Ascending aorta (tissue), 2 donors: ENCODE data around the gene GDPD3. TPM values are rescaled to one million over a fixed set of nuclear protein-coding genes. Genes with fewer than 3 reads are reported as not detected.

Experiments used
- DNase-seq, 2 donors: peaks; one replicate each; pipeline ENCODE4 v3.0.0-alpha.2; 2019; ENCODE audit warnings: low spot score in 2 of 2
- H3K27ac ChIP-seq, 2 donors: fragments of 200-600 bp; sonication (generic); one replicate each; pipeline ENCODE4 v1.5.1; 2016 to 2017; ENCODE audit warnings: mild to moderate bottlenecking in 1 of 2
- H3K27me3 ChIP-seq: fragments of 200-600 bp; sonication (generic); one replicate; pipeline ENCODE4 v1.5.1; 2017
- H3K36me3 ChIP-seq, 2 donors: fragments of 200-600 bp; sonication (generic); one replicate each; pipeline ENCODE4 v1.5.1; 2016
- H3K4me1 ChIP-seq, 2 donors: fragments of 200-600 bp; sonication (generic); one replicate each; pipeline ENCODE4 v1.5.1; 2016 to 2017; ENCODE audit warnings: mild to moderate bottlenecking in 1 of 2
- H3K4me3 ChIP-seq, 2 donors: fragments of 200-600 bp; sonication (generic); one replicate each; pipeline ENCODE4 v1.5.1; 2016 to 2017; ENCODE audit warnings: mild to moderate bottlenecking in 1 of 2
- H3K9me3 ChIP-seq, 2 donors: fragments of 200-600 bp; sonication (generic); one replicate each; pipeline ENCODE4 v1.5.1; 2016
- CTCF ChIP-seq, 3 experiments: fragments of 200-600 bp in 2 of 3; fragments of 450-650 bp in 1 of 3; sonication (generic) in 2 of 3; IDR thresholded peaks; one replicate each; pipeline ENCODE4 v1.5.1; 2016 to 2019; ENCODE audit warnings: antibody characterized with exemption in 3 of 3, mild to moderate bottlenecking in 1 of 3, moderate library complexity in 1 of 3
- intact Hi-C: fragments of 100-400 bp; cut with DNase I; formaldehyde crosslinking; loops from one replicate; pipeline ENCODE4 v1.15.1; 2023
- total RNA-seq: library from RNA; depleted of rRNA; stranded (reverse); fragments of >200 nt; gene quantifications from one replicate; pipeline ENCODE4 v1.1.0, GENCODE V29; 2016

The GDPD3 gene
- total RNA-seq, 1 donor from 2014 or later = 0.53 TPM

- TF ChIP-seq CTCF (IDR thresholded peaks at IDR 0.05) = no peak
- peaks cover 0 to 3% of the 10 kb centered on the region in 2 donors for H3K4me1 ChIP-seq
- no peaks in the 10 kb centered on the region for H3K27me3 ChIP-seq
- DNase-seq = peak in 1 of 2 donors; percentile 77
- peaks cover 47 to 56% of the 10 kb centered on the region in 2 donors for H3K36me3 ChIP-seq
- no peak overlapping the region for H3K4me3 ChIP-seq
- no peaks in the 10 kb centered on the region for H3K9me3 ChIP-seq
- H3K27ac ChIP-seq = peak overlapping the region; percentile 48 to 76
- intact Hi-C loops = no loop called here
These were observed 28.5 kb downstream of the GDPD3 start for GRCh38 chr16:30084816-30085159.

GRCh38 chr16:30084096-30084815 is 29.1 kb downstream of the GDPD3 start:
- DNase-seq = no peak
- Histone ChIP-seq H3K9me3 (no peaks in the 10 kb centered on the region), H3K27ac (peak overlapping the region; percentile 48 to 76), H3K27me3 (no peaks in the 10 kb centered on the region), H3K36me3 (peaks cover 52 to 62% of the 10 kb centered on the region in 2 donors), H3K4me1 (peaks cover 0 to 3% of the 10 kb centered on the region in 2 donors), H3K4me3 (no peak overlapping the region)
- TF ChIP-seq CTCF (IDR thresholded peaks at IDR 0.05) = no peak
- intact Hi-C loops = no loop called here

GRCh38 chr16:30083216-30084055 is 29.9 kb downstream of the GDPD3 start:
- TF ChIP-seq CTCF (IDR thresholded peaks at IDR 0.05) = no peak
- Histone ChIP-seq H3K9me3 (no peaks in the 10 kb centered on the region), H3K27me3 (no peaks in the 10 kb centered on the region), H3K4me1 (peaks cover 0 to 5% of the 10 kb centered on the region in 2 donors), H3K4me3 (no peak overlapping the region), H3K27ac (no peak overlapping the region), H3K36me3 (peaks cover 59 to 70% of the 10 kb centered on the region in 2 donors)
- no peak for DNase-seq
- intact Hi-C loops = no loop called here

GRCh38 chr16:30082545-30083090 is 30.7 kb downstream of the GDPD3 start:
- H3K4me3 ChIP-seq = no peak overlapping the region
- H3K4me1 ChIP-seq = peaks cover 0 to 7% of the 10 kb centered on the region in 2 donors
- peaks cover 59 to 77% of the 10 kb centered on the region in 2 donors for H3K36me3 ChIP-seq
- no peaks in the 10 kb centered on the region for H3K27me3 ChIP-seq
- H3K27ac ChIP-seq = no peak overlapping the region
- intact Hi-C loops = no loop called here
- no peak for TF ChIP-seq CTCF (IDR thresholded peaks at IDR 0.05)
- no peak for DNase-seq
- H3K9me3 ChIP-seq = no peaks in the 10 kb centered on the region

GRCh38 chr16:30079480-30079879 is 33.9 kb downstream of the GDPD3 start:
- H3K36me3 ChIP-seq = peaks cover 53 to 70% of the 10 kb centered on the region in 2 donors
- no peak for DNase-seq
- H3K27me3 ChIP-seq = no peaks in the 10 kb centered on the region
- H3K9me3 ChIP-seq = no peaks in the 10 kb centered on the region
- TF ChIP-seq CTCF (IDR thresholded peaks at IDR 0.05) = no peak
- H3K27ac ChIP-seq = no peak overlapping the region
- intact Hi-C loops = no loop called here
- no peak overlapping the region for H3K4me3 ChIP-seq
- H3K4me1 ChIP-seq = peaks cover 6 to 19% of the 10 kb centered on the region in 2 donors
